SK-MEL-5 (cell line): ENCODE measurements around the gene PFN1. TPM values are rescaled to one million over a fixed set of nuclear protein-coding genes. Genes with fewer than 3 reads are reported as not detected.
"Not testable (repeated sequence)": the region's sequence is repeated elsewhere in the genome, so short reads cannot be mapped to it uniquely, and the experiment has no call there.

Source experiments
- DNase-seq: peaks from one replicate; pipeline ENCODE4 v3.0.0-alpha.2; 2016; ENCODE audit warnings: low read depth, low spot score
- in situ Hi-C: cut with HindIII; loops from 2 replicates; pipeline ENCODE4 v1.10.0; 2016; ENCODE audit warnings: low sequenced_read_pairs, high pct_unique_total_duplicates, low pct_unique_long_range_greater_than_20kb
- total RNA-seq: library from RNA; depleted of rRNA; stranded (reverse); fragments of >200 nt; shearing (Covaris generic); gene quantifications from 2 replicates; pipeline ENCODE4 v1.2.3, GENCODE V29; 2014

PFN1 gene
- total RNA-seq, 1 experiment from 2014 or later: 787 TPM

DNA sequence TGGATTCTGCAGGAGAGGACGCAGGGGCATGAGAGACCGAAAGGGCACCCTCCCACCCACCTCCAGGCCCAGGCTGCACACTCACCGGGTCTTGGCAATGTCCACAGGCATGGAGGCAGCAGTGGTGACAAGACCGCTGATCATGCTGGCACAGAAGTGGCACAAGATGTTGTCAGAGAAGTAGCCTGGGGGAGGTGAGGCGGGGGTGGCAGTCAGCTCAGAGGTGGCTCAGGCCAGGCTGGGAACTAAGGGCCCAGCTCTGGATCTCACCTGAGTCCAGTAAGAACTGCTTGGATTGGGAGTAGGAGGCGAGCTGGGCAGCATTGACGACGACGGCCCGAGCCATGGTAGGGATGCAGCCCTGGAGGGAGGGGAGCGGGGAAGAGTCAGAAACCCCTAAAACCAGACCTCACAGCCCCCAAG, 10.2 kb downstream of the PFN1 start:
- DNase-seq: no peak
- in situ Hi-C loops: no loop called here

DNA sequence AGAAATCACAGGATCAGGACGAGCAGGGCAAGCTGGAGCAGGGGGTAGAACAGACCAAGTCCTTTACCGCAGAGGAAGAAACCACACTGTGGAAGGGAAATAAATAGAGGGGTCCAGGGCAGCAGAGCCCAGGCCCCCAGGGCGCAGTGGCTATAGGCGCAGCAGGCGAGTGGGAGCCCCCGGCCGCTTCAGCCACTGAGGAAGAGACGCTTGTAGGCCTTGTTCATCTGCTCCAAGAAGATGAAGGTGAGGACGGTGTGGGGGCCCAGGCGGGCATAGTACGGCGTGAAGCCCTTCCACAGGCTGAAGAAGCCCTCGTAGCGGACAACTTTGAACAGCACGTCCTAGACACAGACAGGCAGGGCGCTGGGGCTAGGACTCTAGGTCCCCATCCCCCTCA, 10.8 kb downstream of the PFN1 start:
- no peak for DNase-seq

DNA sequence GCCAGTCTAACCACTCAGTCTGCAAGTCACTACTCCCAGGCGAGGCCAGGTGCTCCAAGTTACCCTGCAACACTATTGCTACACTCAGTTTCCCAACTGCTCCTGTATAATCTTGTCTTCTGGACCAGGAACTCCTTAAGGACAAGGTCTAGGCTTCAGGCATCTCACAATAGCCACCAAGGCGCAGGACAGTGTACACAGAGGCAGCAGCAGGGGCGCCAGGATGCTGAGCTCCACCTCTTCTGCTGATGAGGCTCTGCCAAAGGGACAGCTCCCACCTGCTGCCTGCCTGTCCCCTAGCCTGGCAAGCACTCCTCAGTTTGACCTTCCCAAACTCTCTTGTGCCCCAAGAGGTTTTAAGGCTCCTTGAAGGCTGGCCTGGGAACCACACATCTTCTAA, 11.9 kb downstream of the PFN1 start:
- DNase-seq: no peak
- in situ Hi-C loops: no loop called here

More for the DNA sequence above, 10.8 kb downstream of the PFN1 start:
- in situ Hi-C loops: no loop called here

DNA sequence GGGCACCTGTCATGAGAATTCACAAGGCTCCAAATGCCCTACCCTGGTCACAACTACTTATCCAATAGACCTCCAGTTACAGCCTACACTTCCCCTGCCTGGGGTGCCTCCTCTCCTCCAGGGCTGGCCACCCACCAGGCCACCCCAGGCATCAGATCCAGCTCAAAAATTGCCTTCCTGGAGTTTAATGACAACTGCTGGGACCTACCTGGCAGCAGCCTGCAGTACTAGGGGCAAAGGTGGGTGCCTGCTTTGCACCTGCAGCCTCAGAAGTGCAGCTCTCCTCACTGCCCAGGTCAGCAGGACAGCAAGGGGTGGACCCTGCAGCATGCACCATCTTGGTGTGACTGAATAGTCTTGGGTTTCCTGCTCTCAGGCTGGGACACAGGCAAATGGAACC, 12.7 kb downstream of the PFN1 start:
- no peak for DNase-seq
- in situ Hi-C loops: no loop called here

DNA sequence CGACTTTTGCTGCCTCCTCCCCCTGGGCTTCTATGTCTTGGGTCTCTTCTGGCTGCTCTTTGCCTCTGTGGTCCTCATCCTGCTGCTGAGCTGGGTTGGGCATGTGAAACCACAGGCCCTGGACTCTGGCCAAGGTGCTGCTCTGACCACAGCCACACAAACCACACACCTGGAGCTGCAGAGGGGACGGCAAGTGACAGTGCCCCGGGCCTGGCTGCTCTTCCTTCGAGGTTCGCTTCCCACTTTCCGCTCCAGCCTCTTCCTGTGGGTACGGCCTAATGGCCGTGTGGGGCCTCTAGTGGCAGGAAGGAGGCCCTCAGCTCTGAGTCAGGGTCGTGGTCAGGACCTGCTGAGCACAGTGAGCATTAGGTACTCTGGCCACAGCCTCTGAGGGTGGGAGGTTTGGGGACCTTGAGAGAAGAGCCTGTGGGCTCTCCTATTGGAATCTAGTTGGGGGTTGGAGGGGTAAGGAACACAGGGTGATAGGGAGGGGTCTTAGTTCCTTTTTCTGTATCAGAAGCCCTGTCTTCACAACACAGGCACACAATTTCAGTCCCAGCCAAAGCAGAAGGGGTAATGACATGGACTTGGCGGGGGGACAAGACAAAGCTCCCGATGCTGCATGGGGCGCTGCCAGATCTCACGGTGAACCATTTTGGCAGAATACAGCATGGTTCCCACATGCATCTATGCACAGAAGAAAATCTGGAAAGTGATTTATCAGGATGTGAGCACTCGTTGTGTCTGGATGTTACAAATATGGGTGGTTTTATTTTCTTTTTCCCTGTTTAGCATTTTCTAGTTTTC, 14.0 kb downstream of the PFN1 start:
- peak; percentile 47 for DNase-seq
- in situ Hi-C loops: no loop called here

DNA sequence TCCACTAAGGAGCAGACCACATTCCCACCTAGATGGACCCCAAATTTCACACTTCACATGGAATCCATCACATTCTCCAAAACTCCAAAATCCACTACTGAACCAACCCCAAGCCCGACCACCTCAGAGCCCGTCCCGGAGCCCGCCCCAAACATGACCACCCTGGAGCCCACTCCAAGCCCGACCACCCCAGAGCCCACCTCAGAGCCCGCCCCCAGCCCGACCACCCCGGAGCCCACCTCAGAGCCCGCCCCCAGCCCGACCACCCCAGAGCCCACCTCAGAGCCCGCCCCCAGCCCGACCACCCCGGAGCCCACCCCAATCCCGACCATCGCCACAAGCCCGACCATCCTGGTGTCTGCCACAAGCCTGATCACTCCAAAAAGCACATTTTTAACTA, 14.7 kb downstream of the PFN1 start:
- no peak for DNase-seq
- in situ Hi-C loops: no loop called here

DNA sequence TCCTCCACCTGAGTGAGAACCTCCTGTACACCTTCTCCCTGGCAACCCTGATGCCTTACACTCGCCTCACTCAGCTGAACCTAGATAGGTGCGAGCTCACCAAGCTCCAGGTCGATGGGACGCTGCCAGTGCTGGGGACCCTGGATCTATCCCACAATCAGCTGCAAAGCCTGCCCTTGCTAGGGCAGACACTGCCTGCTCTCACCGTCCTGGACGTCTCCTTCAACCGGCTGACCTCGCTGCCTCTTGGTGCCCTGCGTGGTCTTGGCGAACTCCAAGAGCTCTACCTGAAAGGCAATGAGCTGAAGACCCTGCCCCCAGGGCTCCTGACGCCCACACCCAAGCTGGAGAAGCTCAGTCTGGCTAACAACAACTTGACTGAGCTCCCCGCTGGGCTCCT, 15.6 kb downstream of the PFN1 start:
- DNase-seq: no peak
- in situ Hi-C loops: no loop called here

DNA sequence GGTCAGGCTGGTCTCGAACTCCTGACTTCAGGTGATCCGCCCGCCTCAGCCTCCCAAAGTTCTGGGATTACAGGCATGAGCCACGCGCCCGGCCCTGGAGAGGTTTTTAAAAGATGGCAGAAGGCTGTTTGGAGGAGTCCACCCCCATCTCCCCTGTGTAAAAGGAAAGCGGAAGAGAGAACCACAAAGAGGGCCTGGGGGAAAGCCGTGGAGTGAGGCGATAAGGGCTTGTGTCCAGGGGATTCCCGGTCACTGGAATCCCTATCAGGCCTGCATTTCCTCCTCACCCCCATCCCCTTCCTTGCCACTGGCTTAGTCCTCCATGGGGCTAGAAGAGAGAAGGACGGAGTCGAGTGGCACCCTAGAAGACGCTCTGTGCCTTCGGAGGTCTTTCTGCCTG, 16.4 kb downstream of the PFN1 start, which contains the start of gene GP1BA:
GP1BA (plus strand) TSS at position 315 of the 400 bp plus-strand sequence. CDS start 328 bp downstream, outside the sequence.
- DNase-seq: no peak
- in situ Hi-C loops: no loop called here

DNA sequence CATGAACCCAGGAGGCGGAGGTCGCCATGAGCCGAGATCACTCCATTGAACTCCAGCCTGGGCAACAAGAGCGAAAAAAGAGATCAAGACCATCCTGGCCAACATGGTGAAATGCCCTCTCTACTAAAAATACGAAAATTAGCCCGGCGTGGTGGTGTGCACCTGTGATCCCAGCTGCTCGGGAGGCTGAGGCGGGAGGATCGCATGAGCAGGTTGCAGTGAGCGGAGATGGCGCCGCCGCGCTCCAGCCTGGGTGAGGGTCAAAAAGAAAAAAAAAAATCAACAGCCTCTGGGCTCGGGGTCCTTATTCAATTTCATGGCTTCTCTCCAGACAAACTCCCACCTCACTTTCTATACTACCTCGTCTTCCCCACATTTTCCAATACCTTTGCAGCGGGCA, 19.4 kb downstream of the PFN1 start:
- in situ Hi-C loops: no loop called here
- DNase-seq: no peak

DNA sequence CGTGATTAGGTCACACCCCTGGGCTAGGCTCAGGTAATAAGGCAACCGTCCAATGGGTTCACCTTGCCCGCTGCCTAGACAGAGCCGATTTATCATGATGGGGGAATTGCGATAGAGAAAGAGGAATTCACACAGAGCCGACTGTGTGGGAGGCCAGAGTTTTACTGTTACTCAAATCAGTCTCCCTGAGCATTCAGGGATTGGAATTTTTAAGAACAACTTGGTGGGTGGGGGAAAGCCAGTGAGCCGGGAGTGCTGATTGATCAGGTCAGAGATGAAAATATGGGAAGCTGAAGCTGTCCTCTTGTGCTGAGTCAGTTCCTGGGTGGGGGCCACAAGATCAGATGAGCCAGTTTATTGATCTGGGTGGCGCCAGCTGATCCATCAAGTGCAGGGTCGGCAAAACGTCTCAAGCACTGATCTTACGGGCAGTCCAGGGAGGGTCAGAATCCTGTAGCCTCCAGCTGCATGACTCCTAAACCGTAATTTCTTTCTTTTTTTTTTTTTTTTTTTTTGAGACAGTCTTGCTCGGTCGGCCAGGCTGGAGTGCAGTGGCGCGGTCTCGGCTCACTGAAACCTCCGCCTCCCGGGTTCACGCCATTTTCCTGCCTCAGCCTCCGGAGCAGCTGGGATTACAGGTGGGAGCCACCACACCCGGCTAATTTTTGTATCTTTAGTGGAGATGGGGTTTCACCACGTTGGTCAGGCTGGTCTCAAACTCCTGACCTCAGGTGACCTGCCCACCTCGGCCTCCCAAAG, 21.6 kb downstream of the PFN1 start:
- in situ Hi-C loops, DNase-seq: not testable (repeated sequence)

DNA sequence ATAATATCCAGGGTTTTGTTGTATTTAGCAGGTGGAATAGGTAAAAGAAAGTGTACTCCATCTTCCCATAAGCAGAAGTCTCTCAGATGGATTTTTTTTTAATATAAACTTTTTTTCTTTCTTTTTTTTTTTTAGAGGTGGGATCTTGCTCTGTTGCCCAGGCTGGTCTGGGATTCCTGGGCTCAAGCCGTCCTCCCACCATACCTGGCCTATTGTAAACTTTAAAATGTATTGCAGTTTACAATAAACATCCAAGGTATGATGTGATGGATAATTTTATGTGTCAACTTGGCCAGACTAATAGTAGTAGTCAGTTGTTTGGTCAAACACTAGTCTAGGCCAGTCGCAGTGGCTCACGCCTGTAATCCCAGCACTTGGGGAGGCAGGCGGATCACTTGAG, 27.0 kb downstream of the PFN1 start:
- in situ Hi-C loops: no loop called here
- DNase-seq: no peak

DNA sequence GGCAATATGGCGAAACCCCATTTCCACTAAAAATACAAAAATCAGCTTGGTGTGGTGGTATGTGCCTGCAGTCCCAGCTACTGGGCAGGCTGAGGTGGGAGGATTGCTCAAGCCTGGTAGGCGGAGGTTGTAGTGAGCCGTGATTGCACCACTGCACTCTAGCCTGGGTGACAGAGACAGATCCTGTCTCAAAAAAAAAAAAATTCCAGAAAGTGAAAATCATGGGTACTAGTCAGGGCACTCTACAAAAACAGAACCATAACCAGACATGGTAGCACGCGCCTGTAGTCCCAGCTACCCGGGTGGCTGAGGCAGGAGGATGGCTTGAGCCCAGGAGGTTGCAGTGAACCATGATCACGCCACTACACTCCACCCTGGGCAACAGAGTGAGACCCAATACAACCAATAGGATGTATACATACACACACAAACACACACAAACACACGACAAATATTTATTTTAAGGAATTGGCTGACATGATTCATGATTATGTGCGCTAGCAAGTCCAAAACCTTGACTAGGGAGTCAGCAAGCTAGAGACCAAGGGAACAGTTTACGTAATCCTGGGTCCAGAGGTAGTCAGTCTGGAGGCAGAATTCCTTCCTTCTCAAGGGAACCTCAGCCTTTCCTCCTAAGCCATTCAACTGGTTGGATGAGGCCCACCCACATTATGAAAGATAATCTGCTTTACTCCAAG, 27.8 kb downstream of the PFN1 start:
- in situ Hi-C loops: no loop called here
- DNase-seq: no peak

DNA sequence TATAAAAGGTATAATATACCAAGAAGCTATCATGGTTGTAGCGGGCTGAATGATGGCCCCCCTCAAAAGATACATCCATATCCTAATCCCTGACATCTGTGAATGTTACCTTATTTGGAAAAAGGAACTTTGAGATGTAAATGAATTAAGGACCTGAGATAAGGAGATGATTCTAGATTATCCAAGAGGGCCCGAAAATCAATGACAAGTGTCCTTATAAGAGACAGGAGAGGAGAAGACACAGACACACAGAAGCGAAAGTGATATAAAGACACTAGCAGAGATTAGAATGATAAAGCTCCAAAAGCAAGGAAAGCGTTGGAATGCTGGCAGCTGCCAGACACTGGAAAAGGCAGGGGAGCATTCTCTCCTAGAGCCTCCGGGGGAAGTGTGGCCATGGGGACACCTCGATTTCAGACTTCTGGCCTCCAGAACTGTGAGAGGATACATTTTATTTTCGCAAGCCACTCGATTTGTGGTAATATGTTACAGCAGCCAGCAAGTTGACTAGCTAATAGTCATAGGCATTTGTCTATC, 28.8 kb downstream of the PFN1 start:
- in situ Hi-C loops: no loop called here
- no peak for DNase-seq

DNA sequence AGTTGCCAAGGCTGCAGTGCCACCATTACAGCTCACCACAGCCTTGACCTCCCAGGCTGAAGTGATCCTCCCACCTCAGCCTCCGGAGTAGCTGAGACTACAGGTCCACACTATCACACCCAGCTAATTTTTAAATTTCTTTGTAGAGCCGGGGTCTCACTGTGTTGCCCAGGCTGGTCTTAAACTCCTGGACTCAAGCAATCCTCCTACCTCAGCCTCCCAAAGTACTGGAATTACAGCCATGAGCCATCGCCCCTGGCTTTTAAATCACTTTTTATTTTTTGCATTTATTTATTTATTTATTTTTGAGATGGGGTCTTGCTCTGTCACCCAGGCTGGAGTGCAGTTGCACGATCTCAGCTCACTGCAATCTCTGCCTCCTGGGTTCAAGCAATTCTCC, 33.8 kb downstream of the PFN1 start:
- DNase-seq, in situ Hi-C loops: not testable (repeated sequence)

DNA sequence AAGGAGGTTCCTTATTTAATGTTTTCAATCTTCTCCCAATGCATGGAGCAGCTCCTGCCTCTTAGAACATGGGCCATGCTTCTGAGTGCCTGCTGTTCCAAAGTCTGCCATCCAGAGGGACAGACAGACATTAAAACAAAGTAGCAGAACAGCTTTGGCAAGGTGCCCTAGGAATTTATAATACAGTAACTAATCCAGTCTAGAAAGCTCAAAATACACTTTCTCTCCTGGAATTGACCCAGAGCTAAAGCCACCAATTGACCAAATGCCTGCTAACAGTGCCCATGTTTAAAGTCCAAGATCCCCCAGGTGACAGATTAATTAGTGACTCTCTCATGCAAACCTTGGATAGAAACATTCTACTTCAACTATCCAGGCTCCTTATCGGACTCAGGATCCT, 34.3 kb downstream of the PFN1 start:
- in situ Hi-C loops: no loop called here
- DNase-seq: peak; percentile 19

DNA sequence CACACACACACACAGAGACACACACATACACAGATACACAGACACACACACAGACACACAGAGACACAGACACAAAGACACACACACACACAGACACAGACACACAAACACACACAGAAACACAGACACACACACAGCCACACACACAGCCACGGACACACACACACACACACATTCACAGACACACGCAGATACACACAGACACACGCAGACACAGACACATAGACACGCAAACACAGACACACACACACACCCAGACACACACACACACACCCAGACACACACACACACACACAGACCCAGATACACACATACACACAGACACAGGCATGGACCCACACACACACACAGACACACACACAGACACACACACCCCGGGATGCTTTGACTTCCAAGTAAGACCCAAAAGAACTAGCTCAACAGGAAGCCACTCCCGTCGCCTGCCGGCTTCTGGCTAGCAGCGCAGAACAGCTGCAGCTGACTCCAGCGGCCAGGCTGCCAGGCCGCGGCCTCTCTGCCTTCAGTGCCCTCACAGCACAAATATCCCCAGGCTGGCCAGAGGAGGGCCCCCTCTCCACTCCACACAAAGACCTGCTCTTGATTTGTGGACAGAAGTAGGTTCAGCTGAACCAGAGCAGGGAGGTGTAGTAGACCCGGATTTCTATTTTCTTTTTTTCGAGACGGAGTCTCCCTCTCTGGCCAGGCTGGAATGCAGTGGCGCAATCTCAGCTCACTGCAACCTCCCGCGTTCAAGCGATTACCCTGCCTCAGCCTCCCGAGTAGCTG, 39.4 kb downstream of the PFN1 start:
- in situ Hi-C loops: no loop called here
- peak; percentile 91 for DNase-seq

DNA sequence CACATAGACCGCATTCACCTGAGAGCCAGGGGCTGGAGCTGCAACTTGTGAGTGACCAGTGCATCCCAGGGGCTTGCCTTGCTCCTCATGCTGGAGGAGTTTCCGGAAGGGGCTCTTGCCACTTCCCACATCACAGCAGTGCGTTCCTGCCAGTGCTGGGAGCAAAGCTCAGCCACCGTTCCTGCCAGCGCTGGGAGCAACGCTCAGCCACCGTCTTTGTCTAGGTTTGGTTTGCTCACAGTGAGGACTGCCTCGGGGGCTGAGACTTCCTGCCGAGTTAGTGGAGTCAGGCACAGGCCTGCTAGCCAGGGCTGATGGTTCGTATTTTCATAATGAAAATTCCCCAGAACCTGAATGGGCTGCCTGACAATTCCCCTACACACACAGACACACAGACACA, 40.0 kb downstream of the PFN1 start:
- peak; percentile 66 for DNase-seq
- in situ Hi-C loops: no loop called here
